ENCODE data around the gene AREG. TPM values are rescaled to one million over a fixed set of nuclear protein-coding genes. Genes with fewer than 3 reads are reported as not detected.

Gene AREG
- total and polyA plus RNA-seq, 2 experiments from 2014 or later: 0.45 TPM; not detected in 1

GRCh38 chr4:74424111-74424510 lies 20.8 kb upstream of the AREG start:
- H3K4me3 Mint-ChIP-seq: no peak overlapping the region
- H3K4me1 Mint-ChIP-seq: peaks cover 9% of the 10 kb centered on the region
- no peaks in the 10 kb centered on the region for H3F3A ChIP-seq (replicated peaks; ENCODE audit: low read depth)
- H3K9me3 Mint-ChIP-seq: peaks cover 7% of the 10 kb centered on the region; the same call in 2 of the 3 replicates
- peaks cover 6% of the 10 kb centered on the region; the same call in 2 of the 3 replicates for H3K36me3 Mint-ChIP-seq (ENCODE audit: low read depth)
- no peak overlapping the region for H3K27ac Mint-ChIP-seq
- H3K4me2 ChIP-seq: no peak overlapping the region
- H3K36me3 ChIP-seq (ENCODE audit: insufficient read depth): no peaks in the 10 kb centered on the region
- H2AFZ ChIP-seq: no peak overlapping the region
- DNase-seq (ENCODE audit: low spot score) (no peak), ATAC-seq (no peak)
- H3K9me2 ChIP-seq (ENCODE audit: insufficient read depth): no peaks in the 10 kb centered on the region
- H3K27me3 ChIP-seq (ENCODE audit: insufficient read depth): no peaks in the 10 kb centered on the region
- no peaks in the 10 kb centered on the region for H3K27me3 Mint-ChIP-seq (ENCODE audit: insufficient read depth, low read depth, poor library complexity)
- TF ChIP-seq JUNB (IDR thresholded peaks at IDR 0.05; ENCODE audit: unreplicated experiment): no peak
- TF ChIP-seq REST (IDR thresholded peaks at IDR 0.05; ENCODE audit: unreplicated experiment): no peak
- TF ChIP-seq STAT1 (IDR thresholded peaks at IDR 0.05; ENCODE audit: unreplicated experiment): no peak
- no peak for TF ChIP-seq ZNF331 (CRISPR knock-in tag; IDR thresholded peaks at IDR 0.05; ENCODE audit: low read depth)
- no peak for TF ChIP-seq CREB1 (CRISPR knock-in tag; IDR thresholded peaks at IDR 0.05; ENCODE audit: low read depth)
- TF ChIP-seq NANOG (IDR thresholded peaks at IDR 0.05; ENCODE audit: borderline replicate concordance): no peak
- no peak for TF ChIP-seq ZNF114 (CRISPR knock-in tag; IDR thresholded peaks at IDR 0.05)
- TF ChIP-seq ETS1 (IDR thresholded peaks at IDR 0.05): no peak
- no peak for TF ChIP-seq POLR2AphosphoS5 (IDR thresholded peaks at IDR 0.05; ENCODE audit: low read depth)
- TF ChIP-seq ZNF462 (CRISPR knock-in tag; IDR thresholded peaks at IDR 0.05): no peak
- no peak for TF ChIP-seq EZH2phosphoT487 (IDR thresholded peaks at IDR 0.05; ENCODE audit: unreplicated experiment)
- TF ChIP-seq CTCF (conservative IDR thresholded peaks at IDR 0.05; ENCODE audit: low read depth in 2 of 2): no peak
- TF ChIP-seq EZH2 (IDR thresholded peaks at IDR 0.05; ENCODE audit: low read depth, unreplicated experiment): no peak
- no peak overlapping the region for H3K27ac ChIP-seq (ENCODE audit: low read depth)
- H3K4me3 ChIP-seq: no peak overlapping the region
- peaks cover 10% of the 10 kb centered on the region; the same call in 1 of the 2 replicates for H3K4me1 ChIP-seq (ENCODE audit: insufficient read depth)
- no peaks in the 10 kb centered on the region for H4K20me1 ChIP-seq (replicated peaks; ENCODE audit: insufficient read depth)
- H3K79me2 ChIP-seq (replicated peaks; ENCODE audit: insufficient read depth): no peaks in the 10 kb centered on the region
